HL-60 (cell line): ENCODE measurements around the gene AGRN.

Source experiments
- DNase-seq, 2 experiments: peaks; one replicate each; pipeline ENCODE4 v3.0.0-alpha.2; 2010 to 2020; ENCODE audit warnings: low read depth in 1 of 2, low spot score in 1 of 2
- H3K27ac ChIP-seq: fragments of 250-450 bp; sonication (Bioruptor Pico); replicated peaks from 2 replicates; pipeline ENCODE4 v1.5.1; 2020; ENCODE audit warnings: mild to moderate bottlenecking, moderate library complexity
- H3K27me3 ChIP-seq: fragments of 250-450 bp; sonication (Bioruptor Pico); 2 replicates; pipeline ENCODE4 v1.5.1; 2021; ENCODE audit warnings: mild to moderate bottlenecking, moderate library complexity; ENCODE audit not compliant: insufficient read depth, poor library complexity, severe bottlenecking
- H3K4me3 ChIP-seq: replicated peaks from 2 replicates; pipeline ENCODE4 v1.5.1; 2011; ENCODE audit warnings: mild to moderate bottlenecking, control low read depth, low read length; ENCODE audit not compliant: insufficient read depth
- GABPA ChIP-seq: IDR thresholded peaks from 2 replicates; pipeline ENCODE4 v1.6.1; 2012; ENCODE audit warnings: low read depth
- POLR2AphosphoS5 ChIP-seq: IDR thresholded peaks from 2 replicates; pipeline ENCODE4 v1.6.1; 2012; ENCODE audit warnings: low read depth
- SPI1 ChIP-seq: IDR thresholded peaks from 2 replicates; pipeline ENCODE4 v1.6.1; 2012; ENCODE audit warnings: low read depth, mild to moderate bottlenecking, borderline replicate concordance
- TF ChIP-seq, protein P1 (sequence below): IDR thresholded peaks from one replicate; pipeline ENCODE4 v1.5.1; 2011; ENCODE audit warnings: low read length, control low read depth, inconsistent platforms; ENCODE audit not compliant: insufficient read depth
- TF ChIP-seq, protein P2 (sequence below): IDR thresholded peaks from 2 replicates; pipeline ENCODE4 v1.6.1; 2012; ENCODE audit warnings: low read depth; ENCODE audit not compliant: insufficient replicate concordance

AGRN gene

DNA sequence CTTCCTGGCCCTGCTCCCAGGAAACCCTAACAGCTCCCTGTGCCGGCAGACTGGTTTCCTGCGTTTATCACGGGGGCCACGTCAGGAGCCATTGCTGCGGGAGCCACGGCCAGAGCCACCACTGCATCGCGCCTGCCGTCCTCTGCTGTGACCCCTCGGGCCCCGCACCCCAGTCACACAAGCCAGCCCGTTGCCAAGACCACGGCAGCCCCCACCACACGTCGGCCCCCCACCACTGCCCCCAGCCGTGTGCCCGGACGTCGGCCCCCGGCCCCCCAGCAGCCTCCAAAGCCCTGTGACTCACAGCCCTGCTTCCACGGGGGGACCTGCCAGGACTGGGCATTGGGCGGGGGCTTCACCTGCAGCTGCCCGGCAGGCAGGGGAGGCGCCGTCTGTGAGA is 28.0 kb downstream of the AGRN start:
- DNase-seq: no peak
- Histone ChIP-seq H3K27me3 (no peaks in the 10 kb centered on the region), H3K27ac (no peak overlapping the region), H3K4me3 (no peak overlapping the region)
- no peak for TF ChIP-seq GABPA
- no peak for TF ChIP-seq SPI1
- no peak for TF ChIP-seq POLR2AphosphoS5
- TF ChIP-seq, protein P1, sequence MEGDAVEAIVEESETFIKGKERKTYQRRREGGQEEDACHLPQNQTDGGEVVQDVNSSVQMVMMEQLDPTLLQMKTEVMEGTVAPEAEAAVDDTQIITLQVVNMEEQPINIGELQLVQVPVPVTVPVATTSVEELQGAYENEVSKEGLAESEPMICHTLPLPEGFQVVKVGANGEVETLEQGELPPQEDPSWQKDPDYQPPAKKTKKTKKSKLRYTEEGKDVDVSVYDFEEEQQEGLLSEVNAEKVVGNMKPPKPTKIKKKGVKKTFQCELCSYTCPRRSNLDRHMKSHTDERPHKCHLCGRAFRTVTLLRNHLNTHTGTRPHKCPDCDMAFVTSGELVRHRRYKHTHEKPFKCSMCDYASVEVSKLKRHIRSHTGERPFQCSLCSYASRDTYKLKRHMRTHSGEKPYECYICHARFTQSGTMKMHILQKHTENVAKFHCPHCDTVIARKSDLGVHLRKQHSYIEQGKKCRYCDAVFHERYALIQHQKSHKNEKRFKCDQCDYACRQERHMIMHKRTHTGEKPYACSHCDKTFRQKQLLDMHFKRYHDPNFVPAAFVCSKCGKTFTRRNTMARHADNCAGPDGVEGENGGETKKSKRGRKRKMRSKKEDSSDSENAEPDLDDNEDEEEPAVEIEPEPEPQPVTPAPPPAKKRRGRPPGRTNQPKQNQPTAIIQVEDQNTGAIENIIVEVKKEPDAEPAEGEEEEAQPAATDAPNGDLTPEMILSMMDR: no peak
- TF ChIP-seq, protein P2, sequence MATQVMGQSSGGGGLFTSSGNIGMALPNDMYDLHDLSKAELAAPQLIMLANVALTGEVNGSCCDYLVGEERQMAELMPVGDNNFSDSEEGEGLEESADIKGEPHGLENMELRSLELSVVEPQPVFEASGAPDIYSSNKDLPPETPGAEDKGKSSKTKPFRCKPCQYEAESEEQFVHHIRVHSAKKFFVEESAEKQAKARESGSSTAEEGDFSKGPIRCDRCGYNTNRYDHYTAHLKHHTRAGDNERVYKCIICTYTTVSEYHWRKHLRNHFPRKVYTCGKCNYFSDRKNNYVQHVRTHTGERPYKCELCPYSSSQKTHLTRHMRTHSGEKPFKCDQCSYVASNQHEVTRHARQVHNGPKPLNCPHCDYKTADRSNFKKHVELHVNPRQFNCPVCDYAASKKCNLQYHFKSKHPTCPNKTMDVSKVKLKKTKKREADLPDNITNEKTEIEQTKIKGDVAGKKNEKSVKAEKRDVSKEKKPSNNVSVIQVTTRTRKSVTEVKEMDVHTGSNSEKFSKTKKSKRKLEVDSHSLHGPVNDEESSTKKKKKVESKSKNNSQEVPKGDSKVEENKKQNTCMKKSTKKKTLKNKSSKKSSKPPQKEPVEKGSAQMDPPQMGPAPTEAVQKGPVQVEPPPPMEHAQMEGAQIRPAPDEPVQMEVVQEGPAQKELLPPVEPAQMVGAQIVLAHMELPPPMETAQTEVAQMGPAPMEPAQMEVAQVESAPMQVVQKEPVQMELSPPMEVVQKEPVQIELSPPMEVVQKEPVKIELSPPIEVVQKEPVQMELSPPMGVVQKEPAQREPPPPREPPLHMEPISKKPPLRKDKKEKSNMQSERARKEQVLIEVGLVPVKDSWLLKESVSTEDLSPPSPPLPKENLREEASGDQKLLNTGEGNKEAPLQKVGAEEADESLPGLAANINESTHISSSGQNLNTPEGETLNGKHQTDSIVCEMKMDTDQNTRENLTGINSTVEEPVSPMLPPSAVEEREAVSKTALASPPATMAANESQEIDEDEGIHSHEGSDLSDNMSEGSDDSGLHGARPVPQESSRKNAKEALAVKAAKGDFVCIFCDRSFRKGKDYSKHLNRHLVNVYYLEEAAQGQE: no peak

DNA sequence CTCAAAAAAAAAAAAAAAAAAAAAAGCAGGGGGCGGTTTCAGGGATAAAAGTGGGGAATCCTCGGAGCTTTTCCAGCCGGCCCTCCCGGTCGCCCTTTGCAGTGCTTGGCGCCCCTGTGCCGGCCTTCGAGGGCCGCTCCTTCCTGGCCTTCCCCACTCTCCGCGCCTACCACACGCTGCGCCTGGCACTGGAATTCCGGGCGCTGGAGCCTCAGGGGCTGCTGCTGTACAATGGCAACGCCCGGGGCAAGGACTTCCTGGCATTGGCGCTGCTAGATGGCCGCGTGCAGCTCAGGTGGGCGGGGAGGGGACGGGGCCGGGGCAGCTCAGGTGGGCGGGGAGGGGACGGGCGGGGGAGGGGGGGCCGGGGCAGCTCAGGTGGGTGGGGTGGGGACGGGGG is 28.8 kb downstream of the AGRN start:
- DNase-seq: no peak
- H3K4me3 ChIP-seq: no peak overlapping the region
- TF ChIP-seq, protein P1: no peak
- TF ChIP-seq, protein P2: no peak
- TF ChIP-seq POLR2AphosphoS5 (no peak), GABPA (no peak), SPI1 (no peak)
- no peaks in the 10 kb centered on the region for H3K27me3 ChIP-seq
- H3K27ac ChIP-seq: no peak overlapping the region

DNA sequence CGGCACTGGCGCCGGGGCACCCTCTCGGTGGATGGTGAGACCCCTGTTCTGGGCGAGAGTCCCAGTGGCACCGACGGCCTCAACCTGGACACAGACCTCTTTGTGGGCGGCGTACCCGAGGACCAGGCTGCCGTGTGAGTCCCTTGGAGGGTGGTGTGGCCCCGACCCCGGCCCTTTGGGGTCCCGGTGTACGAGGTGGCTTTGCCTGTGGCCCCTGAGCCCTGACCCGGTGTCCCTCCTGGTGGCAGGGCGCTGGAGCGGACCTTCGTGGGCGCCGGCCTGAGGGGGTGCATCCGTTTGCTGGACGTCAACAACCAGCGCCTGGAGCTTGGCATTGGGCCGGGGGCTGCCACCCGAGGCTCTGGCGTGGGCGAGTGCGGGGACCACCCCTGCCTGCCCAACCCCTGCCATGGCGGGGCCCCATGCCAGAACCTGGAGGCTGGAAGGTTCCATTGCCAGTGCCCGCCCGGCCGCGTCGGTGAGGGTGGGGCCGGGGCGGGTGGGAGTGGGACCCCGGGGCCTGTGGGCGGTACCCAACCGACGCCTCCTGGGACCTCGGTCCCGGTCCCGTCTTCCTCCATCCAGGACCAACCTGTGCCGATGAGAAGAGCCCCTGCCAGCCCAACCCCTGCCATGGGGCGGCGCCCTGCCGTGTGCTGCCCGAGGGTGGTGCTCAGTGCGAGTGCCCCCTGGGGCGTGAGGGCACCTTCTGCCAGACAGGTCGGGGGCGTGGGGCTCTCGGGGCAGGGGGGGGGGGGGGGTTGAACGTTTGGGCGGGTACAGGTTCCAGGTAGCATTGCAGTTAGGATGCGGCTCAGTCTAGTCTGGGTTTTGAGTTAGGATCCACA is 29.6 kb downstream of the AGRN start:
- no peaks in the 10 kb centered on the region for H3K27me3 ChIP-seq
- H3K27ac ChIP-seq: no peak overlapping the region
- no peak for TF ChIP-seq GABPA
- TF ChIP-seq, protein P1: no peak
- H3K4me3 ChIP-seq: no peak overlapping the region
- no peak for DNase-seq

DNA sequence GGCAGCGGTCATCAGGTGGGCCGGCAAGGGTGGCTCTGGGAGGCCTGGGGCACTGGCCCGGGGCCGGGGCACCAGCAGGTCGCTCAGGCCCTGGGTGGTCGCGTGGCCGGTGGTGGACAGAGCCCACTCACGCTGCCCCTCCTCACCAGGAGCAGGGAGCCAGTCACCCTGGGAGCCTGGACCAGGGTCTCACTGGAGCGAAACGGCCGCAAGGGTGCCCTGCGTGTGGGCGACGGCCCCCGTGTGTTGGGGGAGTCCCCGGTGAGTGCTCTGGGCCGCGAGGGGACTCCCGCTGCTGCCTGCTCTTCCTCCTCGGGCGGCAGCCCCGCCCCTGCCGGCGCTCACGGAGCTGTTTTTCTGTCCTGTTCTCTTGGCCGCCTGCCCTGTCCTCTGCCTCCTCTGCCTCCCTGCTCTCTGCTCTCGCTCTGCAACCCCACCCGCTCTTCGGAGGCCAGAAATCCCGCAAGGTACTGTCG is 30.7 kb downstream of the AGRN start:
- DNase-seq: no peak
- no peaks in the 10 kb centered on the region for H3K27me3 ChIP-seq
- TF ChIP-seq, protein P1: no peak
- TF ChIP-seq, protein P2: no peak
- TF ChIP-seq SPI1 (no peak), POLR2AphosphoS5 (no peak), GABPA (no peak)

More for the DNA sequence above, 30.7 kb downstream of the AGRN start:
- Histone ChIP-seq H3K27ac (no peak overlapping the region), H3K4me3 (no peak overlapping the region)
